HG02642 (cell line): ENCODE data around the gene AMH.

Experiments
- ATAC-seq: cut with Tn5 transposase; IDR thresholded peaks from one replicate; pipeline ENCODE4 v1.9.1; 2021; ENCODE audit warnings: mild to moderate bottlenecking; ENCODE audit not compliant: unreplicated experiment, poor library complexity

Gene AMH

DNA sequence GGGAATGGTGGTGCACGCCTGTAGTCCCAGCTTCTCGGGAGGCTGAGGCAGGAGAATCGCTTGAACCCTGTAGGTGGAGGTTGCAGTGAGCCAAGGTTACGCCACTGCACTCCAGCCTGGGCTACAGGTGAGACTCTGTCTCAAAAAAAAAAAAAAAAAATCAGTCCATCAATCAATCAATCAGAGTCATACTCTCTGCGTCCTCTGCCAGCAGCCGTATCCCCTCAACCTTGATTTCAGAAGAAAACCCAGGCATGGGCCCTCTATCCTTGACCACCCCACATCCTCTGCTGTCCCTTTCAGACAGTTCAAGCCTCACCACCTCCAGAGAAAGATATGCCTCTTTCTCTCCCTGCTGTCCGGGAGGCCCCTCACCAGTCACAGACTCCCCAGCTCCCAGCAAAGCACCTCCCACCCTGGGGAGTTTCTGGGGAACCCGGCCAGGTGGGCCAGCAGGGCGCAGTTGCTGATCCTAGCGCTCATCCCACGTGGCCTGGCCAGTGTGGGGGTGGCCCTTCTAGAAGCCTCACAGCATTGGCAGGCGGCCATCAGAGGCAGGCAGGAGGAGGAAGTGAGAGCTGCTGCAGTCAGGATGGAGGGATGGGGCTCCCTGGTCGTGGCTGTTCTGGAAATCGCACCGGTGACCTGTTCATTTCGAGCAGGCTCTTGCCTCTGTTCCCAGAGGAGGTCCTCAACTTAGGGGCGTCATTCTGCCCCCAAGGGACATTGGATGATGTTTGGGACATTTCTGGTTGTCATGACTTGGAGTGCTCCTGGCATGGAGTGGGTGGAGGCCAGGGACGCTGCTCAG, 17.3 kb downstream of the AMH start:
- no peak for ATAC-seq

GRCh38 chr19:2268480-2268830, 19.3 kb downstream of the AMH start:
- no peak for ATAC-seq

GRCh38 chr19:2268861-2269243, 19.7 kb downstream of the AMH start:
- no peak for ATAC-seq

- peak; percentile 66 for ATAC-seq
Observed at GRCh38 chr19:2269244-2270156, 20.4 kb downstream of the AMH start.

DNA sequence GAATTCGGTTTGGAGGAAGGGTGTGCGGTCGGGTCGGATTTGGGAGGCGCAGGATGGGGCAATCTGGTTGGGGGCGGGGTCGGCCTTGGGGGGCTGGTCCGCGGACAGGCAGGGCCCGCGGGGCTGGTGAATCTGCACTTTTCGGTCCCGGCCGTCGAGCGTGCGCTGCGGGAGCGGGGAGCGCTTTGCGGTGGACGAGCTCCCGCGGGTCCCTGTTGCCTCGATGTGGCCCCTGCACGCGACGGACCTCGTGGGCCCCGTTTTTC, 21.0 kb downstream of the AMH start:
- ATAC-seq = no peak

- ATAC-seq = no peak
Observed at GRCh38 chr19:2270423-2271233, 21.5 kb downstream of the AMH start.

DNA sequence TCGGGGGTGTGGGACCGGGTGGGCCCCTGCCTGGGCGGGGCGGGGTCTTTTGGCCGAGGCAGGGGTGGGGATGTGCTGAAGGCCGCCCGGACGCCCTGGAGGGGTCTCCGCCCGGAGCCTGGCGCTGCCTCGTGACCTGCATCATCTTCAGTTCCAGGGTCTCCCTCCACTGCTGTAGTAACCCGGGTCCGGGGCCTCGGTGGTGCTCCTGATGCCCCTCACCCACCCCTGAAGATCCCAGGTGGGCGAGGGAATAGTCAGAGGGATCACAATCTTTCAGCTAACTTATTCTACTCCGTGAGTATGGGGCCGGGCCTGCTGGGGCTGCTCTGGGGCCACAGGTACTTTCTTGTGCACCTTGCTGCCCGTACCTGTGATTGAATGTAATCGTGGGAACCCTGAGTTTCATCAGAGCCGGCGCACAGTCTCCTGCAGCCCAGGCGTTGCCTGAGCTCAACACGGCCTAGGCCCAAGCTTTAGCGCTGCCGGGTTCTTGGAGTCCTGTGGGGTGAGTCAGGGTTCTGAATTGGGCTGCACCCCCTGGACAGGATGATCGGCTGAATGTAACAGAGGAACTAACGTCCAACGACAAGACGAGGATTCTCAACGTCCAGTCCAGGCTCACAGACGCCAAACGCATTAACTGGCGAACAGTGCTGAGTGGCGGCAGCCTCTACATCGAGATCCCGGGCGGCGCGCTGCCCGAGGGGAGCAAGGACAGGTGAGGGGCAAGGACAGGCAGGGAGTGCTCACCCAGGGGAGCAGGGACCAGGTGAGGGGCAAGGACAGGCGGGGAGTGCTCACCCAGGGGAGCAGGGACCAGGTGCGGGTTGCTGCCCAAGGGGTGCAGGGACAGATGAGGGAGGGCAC, 22.3 kb downstream of the AMH start:
- no peak for ATAC-seq

GRCh38 chr19:2273356-2274184, 24.4 kb downstream of the AMH start:
- peak; percentile 31 for ATAC-seq

GRCh38 chr19:2274185-2274711, 25.1 kb downstream of the AMH start:
- no peak for ATAC-seq

- ATAC-seq = no peak
Observed at GRCh38 chr19:2274931-2275535, 25.9 kb downstream of the AMH start.

DNA sequence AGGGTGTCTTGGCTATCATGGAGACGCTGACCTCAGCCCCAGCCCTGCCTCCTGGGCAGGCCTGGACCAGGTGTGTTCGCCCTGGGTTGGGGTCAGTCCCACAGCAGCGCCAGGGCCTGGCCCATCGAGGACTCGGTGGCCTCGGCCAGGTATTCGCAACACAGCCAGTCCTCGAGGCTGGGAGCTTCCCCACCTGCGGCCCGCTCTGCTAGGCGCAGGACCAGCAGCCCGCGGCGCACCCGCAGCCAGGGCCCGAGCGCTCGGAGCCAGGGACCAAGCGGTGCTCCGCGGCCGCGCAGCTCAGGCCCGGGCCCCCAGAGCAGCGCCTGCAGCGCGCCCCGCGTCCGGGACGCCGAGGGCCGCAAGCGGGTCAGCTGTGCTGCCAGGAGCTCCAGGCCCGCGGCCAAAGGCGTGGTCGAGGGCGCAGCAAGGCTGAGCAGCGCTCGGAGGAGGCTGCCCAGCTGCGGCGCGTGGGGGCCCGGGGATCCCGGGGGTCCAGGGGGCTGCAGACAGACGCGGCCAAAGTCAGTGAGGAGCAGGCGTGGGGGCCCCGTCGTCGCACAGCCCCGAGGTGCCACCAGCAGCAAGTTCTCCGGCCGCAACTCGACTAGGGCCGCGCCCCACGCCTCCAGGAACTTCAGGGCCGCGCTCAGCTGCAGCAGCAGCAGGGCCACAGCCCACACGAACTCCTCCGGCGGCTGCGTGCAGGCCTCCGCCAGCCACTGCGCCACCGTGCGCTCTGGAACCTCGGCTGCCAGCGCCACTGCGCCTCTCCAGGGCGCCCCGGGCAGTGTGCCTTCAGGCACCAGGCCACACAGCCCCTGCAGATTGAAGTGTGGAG, 26.7 kb downstream of the AMH start:
- ATAC-seq = no peak

DNA sequence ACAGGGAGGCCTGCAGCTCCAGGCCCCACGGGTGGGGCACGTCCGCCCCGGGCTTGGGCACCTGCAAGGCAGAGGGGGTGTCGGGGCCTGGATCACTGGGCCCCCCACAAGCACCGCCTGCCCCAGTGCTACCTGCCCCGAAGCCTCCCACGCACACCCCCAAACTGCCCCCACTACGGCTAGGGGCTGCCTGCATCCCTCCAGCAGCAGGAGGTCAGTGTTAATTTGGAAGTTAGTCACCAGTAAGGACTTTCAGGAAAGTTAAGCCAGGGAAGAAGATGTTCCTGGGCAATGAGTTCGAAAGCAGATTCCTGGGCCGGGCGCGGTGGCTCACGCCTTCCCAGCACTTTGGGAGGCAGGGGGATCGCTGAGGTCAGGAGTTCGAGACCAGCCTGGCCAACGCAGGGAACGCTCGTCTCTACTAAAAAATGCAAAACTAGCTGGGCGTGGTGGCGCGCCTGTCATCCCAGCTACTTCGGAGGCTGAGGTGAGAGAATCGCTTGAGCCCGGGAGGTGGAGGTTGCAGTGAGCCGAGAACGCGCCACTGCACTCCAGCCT, 27.4 kb downstream of the AMH start:
- no peak for ATAC-seq

DNA sequence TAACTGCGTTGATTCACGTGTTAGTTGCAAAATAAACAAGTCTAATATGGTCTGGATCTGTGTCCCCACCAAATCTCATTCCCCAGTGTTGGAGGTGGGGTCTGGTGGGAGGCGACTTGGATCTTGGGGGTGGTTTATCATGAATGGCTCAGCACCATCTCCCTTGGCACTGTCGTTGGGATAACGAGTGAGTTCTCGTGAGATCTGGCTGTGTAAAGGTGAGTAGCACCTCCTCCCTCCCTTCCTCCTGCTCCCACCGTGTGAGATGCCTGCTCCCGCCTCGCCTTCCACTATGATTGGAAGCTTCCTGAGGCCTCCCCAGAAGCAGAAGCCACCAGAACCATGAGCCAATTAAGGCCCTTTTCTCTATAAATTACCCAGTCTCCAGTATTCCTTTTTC, 28.0 kb downstream of the AMH start:
- ATAC-seq = no peak

DNA sequence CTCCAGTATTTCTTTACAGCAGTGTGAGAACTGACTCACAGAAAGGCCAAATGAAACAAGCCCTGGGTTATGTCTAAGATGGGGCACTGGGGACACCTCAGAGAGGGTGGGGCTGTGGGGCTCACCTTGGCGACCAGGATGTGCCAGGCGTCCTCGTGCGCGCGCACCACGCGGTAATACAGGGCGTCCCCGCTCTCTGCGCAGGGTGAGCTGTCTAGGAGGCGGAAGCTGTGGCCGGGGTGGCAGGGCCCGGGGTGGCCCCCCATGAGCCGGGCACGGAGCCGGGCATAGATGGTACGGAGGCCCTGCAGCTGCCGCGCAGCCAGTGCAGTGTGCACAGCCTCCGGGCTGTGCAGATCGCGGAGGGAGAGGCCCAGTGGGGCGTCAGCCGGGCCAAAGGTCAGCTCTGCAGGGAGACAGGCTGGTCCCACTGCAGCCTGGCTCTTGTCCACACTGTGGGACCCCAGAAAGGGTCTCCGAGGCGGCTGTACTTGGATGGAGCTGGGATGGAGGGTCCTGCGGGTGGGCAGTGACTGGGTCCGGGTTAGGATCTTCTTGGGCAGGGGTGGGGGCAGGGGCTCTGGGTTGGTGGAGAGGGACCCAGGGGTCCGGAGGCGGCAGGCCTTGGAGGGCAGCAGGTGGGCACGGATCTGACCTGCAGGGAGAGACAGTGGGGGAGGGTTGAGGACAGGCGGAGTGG, 29.5 kb downstream of the AMH start:
- no peak for ATAC-seq

- ATAC-seq = no peak
Observed at GRCh38 chr19:2280633-2281264, 31.6 kb downstream of the AMH start.
